KMS-11 (cell line): Measurements from ENCODE around the gene GRID1.

Experiments
- H2AFZ ChIP-seq: fragments of 200-600 bp; sonication (generic); 2 replicates; pipeline ENCODE4 v1.6.1; 2016; ENCODE audit warnings: antibody characterized with exemption, mixed run types, low read depth
- H3K27ac ChIP-seq: fragments of 200-600 bp; sonication (generic); 2 replicates; pipeline ENCODE4 v1.6.1; 2016; ENCODE audit warnings: mild to moderate bottlenecking, mixed run types
- H3K27me3 ChIP-seq: fragments of 200-600 bp; sonication (generic); 2 replicates; pipeline ENCODE4 v1.6.1; 2017; ENCODE audit warnings: mild to moderate bottlenecking, low read depth, mixed run types, moderate library complexity; ENCODE audit not compliant: insufficient read depth
- H3K36me3 ChIP-seq: fragments of 200-600 bp; sonication (generic); 2 replicates; pipeline ENCODE4 v1.6.1; 2017; ENCODE audit warnings: mild to moderate bottlenecking, mixed run types; ENCODE audit not compliant: insufficient read depth
- H3K4me1 ChIP-seq: fragments of 200-600 bp; sonication (generic); 2 replicates; pipeline ENCODE4 v1.6.1; 2016; ENCODE audit warnings: mild to moderate bottlenecking, low read depth, mixed run types; ENCODE audit not compliant: poor library complexity, severe bottlenecking
- H3K4me2 ChIP-seq: fragments of 200-600 bp; sonication (generic); 2 replicates; pipeline ENCODE4 v1.7.0; 2016; ENCODE audit warnings: mild to moderate bottlenecking, mixed run types
- H3K4me3 ChIP-seq: fragments of 200-600 bp; sonication (generic); IDR thresholded peaks from 2 replicates; pipeline ENCODE4 v1.6.1; 2017; ENCODE audit warnings: low read depth, low read length, mixed read lengths; ENCODE audit not compliant: insufficient read depth
- H3K79me2 ChIP-seq: fragments of 200-600 bp; sonication (generic); 2 replicates; pipeline ENCODE4 v1.6.1; 2016; ENCODE audit warnings: low read depth, mixed run types; ENCODE audit not compliant: insufficient read depth
- H3K9ac ChIP-seq: fragments of 200-600 bp; sonication (generic); 2 replicates; pipeline ENCODE4 v1.6.1; 2016; ENCODE audit warnings: mild to moderate bottlenecking, mixed run types
- H4K20me1 ChIP-seq: fragments of 200-600 bp; sonication (generic); 2 replicates; pipeline ENCODE4 v1.6.1; 2016; ENCODE audit warnings: mild to moderate bottlenecking, mixed run types; ENCODE audit not compliant: insufficient read depth
- TF ChIP-seq, protein P1 (sequence below): fragments of 200-600 bp; sonication (generic); conservative IDR thresholded peaks from 2 replicates; pipeline ENCODE4 v1.6.1; 2017; ENCODE audit warnings: low read depth, mild to moderate bottlenecking, antibody characterized with exemption, low read length, moderate library complexity, mixed read lengths

GRID1 gene

DNA sequence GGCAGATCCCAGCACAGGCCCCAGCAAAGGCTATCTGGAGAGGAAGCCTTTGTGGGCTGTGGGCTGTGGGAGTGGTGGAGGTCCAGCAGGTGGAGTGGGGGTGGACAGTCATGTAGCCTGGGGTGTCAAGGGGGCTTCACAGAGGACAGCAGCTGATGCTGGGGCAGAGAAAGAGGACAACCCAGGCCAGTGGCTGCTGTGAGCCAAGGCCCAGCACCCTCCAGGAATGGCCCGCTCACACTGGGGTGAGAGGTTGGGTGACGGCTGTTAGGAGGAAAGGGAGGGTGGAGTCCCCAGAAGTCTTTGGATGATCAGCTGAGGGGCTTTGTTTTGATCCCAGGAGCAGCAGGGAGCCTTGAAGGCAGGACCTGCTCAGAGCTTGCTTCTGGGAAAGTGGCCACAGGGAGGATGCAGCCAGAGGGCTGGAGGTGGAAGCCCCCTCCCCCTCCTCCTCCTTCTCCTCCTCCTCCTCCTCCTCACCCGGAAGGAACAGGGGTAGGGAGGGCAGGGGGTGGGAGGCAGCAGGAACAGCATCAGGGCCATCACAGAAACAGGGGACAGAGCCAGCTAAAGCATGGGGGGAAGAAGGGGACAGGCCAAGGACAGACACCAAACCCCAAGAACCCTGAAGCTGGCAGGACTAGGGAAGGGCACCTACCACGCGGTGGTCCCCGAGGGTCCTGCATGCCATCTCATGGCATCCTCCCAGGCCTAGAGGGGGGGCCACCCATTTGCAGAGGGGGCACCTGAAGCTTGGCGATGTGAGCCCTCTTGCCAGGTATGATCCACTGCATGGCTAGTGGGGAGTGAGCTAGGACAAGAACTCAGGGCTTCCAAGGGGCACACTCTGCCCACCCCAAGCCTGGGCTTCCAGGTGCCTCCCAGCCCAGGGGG lies 144.9 kb downstream of the GRID1 start:
- Histone ChIP-seq H3K9ac (no peak overlapping the region), H3K4me3 (no peak overlapping the region), H3K27ac (no peak overlapping the region), H3K4me2 (no peak overlapping the region), H4K20me1 (no peaks in the 10 kb centered on the region), H3K36me3 (no peaks in the 10 kb centered on the region), H2AFZ (no peak overlapping the region), H3K4me1 (peaks cover 29% of the 10 kb centered on the region), H3K27me3 (no peaks in the 10 kb centered on the region), H3K79me2 (no peaks in the 10 kb centered on the region)
- TF ChIP-seq, protein P1, sequence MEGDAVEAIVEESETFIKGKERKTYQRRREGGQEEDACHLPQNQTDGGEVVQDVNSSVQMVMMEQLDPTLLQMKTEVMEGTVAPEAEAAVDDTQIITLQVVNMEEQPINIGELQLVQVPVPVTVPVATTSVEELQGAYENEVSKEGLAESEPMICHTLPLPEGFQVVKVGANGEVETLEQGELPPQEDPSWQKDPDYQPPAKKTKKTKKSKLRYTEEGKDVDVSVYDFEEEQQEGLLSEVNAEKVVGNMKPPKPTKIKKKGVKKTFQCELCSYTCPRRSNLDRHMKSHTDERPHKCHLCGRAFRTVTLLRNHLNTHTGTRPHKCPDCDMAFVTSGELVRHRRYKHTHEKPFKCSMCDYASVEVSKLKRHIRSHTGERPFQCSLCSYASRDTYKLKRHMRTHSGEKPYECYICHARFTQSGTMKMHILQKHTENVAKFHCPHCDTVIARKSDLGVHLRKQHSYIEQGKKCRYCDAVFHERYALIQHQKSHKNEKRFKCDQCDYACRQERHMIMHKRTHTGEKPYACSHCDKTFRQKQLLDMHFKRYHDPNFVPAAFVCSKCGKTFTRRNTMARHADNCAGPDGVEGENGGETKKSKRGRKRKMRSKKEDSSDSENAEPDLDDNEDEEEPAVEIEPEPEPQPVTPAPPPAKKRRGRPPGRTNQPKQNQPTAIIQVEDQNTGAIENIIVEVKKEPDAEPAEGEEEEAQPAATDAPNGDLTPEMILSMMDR = no peak

DNA sequence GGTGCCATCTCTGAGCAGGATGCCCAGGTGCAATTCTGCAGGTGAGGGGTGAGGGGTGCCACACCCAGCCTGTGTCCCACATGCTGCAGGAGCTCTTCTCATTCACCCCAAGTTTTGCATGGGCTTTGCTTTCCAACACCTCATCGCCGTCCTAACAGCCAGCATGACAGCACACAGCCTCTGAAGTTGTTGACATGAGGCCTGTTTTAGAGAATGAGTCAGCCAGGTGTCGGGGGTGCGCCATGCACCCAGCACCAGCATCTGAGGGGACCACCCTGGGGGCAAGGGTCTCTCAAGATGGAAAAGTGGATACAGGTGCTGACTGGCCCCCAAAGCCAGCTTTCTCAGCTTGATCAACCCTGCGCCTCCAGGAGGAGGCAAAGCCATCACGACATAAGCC lies 146.0 kb downstream of the GRID1 start:
- no peaks in the 10 kb centered on the region for H3K79me2 ChIP-seq
- no peak overlapping the region for H2AFZ ChIP-seq
- H3K36me3 ChIP-seq = no peaks in the 10 kb centered on the region
- H3K27ac ChIP-seq = no peak overlapping the region
- TF ChIP-seq, protein P1 = no peak
- no peak overlapping the region for H3K4me2 ChIP-seq
- H3K4me1 ChIP-seq = peaks cover 23% of the 10 kb centered on the region
- H3K27me3 ChIP-seq = no peaks in the 10 kb centered on the region
- no peak overlapping the region for H3K9ac ChIP-seq
- H4K20me1 ChIP-seq = no peaks in the 10 kb centered on the region
- no peak overlapping the region for H3K4me3 ChIP-seq

DNA sequence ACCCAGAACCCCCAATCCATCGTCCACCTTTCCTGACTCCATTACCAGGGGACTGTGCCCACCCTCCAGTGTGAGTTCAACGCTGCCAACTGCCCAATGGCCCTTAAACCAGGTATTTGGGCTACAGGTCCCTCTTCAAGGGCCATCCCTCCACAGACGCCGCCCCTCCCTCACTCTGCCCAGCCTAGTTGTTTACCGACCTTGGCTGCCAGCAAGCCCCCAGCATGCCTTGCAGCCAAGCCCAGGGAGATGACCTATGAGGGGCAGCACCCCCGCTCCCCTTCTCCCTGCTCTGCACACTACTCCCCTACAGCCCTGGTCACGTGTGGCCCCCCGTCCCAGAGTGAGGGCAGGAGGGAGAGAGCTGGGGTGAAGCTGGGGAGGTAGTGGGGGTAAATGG lies 147.3 kb downstream of the GRID1 start:
- Histone ChIP-seq H3K4me1 (peaks cover 9% of the 10 kb centered on the region), H3K27me3 (no peaks in the 10 kb centered on the region), H3K27ac (no peak overlapping the region), H3K36me3 (no peaks in the 10 kb centered on the region), H3K4me2 (no peak overlapping the region), H3K9ac (no peak overlapping the region), H4K20me1 (no peaks in the 10 kb centered on the region), H3K79me2 (no peaks in the 10 kb centered on the region), H3K4me3 (no peak overlapping the region), H2AFZ (no peak overlapping the region)
- TF ChIP-seq, protein P1 = no peak

DNA sequence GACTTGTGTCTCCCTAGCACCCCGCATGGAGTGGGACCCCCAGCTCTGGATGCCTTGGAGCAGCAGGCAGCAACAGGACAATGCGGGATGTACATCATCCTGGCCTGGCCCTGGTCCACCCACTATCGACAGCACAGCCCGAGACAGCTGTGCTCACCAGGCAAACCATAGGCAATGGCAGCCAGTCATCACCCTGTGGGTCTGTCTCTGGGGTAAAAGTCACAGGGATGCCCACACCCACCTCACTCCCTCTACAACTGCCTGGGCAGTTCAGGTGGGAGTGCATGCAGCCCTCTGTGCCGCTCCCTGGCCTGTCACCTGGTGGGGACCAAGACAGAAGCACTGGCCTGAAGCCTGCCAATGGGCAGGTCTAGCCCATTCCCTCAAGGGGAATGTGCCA lies 147.8 kb downstream of the GRID1 start:
- H3K9ac ChIP-seq = no peak overlapping the region
- no peak overlapping the region for H3K27ac ChIP-seq
- no peaks in the 10 kb centered on the region for H3K79me2 ChIP-seq
- no peak overlapping the region for H2AFZ ChIP-seq
- peaks cover 5% of the 10 kb centered on the region for H3K4me1 ChIP-seq
- no peaks in the 10 kb centered on the region for H4K20me1 ChIP-seq
- H3K4me3 ChIP-seq = no peak overlapping the region
- TF ChIP-seq, protein P1 = no peak
- no peaks in the 10 kb centered on the region for H3K36me3 ChIP-seq
- no peaks in the 10 kb centered on the region for H3K27me3 ChIP-seq
- no peak overlapping the region for H3K4me2 ChIP-seq
